Measurements from ENCODE around the gene SPAG9.

- TF ChIP-seq CTCF (IDR thresholded peaks at IDR 0.05) (no peak), POLR2A (IDR thresholded peaks at IDR 0.05) (no peak)
These were observed 174.3 kb downstream of the SPAG9 start for GRCh38 chr17:50946223-50946890.
